Endodermal cell (in vitro differentiated cells): ENCODE results near the gene SPINK4. TPM values are rescaled to one million over a fixed set of nuclear protein-coding genes. Genes with fewer than 3 reads are reported as not detected.

Experiments
- DNase-seq: peaks from one replicate; pipeline ENCODE4 v3.0.0-alpha.2; 2017
- H3K27ac ChIP-seq: 2 replicates; pipeline ENCODE4 v1.5.1; 2013; ENCODE audit warnings: mild to moderate bottlenecking, low read depth, low read length, moderate library complexity
- H3K27me3 ChIP-seq: 2 replicates; pipeline ENCODE4 v1.6.1; 2013; ENCODE audit warnings: mild to moderate bottlenecking, low read length, moderate library complexity; ENCODE audit not compliant: insufficient read depth, control insufficient read depth, poor library complexity, severe bottlenecking
- H3K36me3 ChIP-seq: 2 replicates; pipeline ENCODE4 v1.7.0; 2013; ENCODE audit warnings: mild to moderate bottlenecking, low read length, moderate library complexity; ENCODE audit not compliant: control insufficient read depth, insufficient read depth
- H3K4me1 ChIP-seq: one replicate; pipeline ENCODE4 v1.7.0; 2013; ENCODE audit warnings: low read length; ENCODE audit not compliant: control insufficient read depth, insufficient read depth
- H3K4me3 ChIP-seq: 2 replicates; pipeline ENCODE4 v1.5.1; 2013; ENCODE audit warnings: mild to moderate bottlenecking, low read length, moderate library complexity
- H3K9ac ChIP-seq: 2 replicates; pipeline ENCODE4 v1.6.1; 2013; ENCODE audit warnings: mild to moderate bottlenecking, low read length, moderate library complexity; ENCODE audit not compliant: poor library complexity, severe bottlenecking; ENCODE audit errors: extremely low read depth
- H3K9me3 ChIP-seq: 2 replicates; pipeline ENCODE4 v1.6.1; 2013; ENCODE audit warnings: mild to moderate bottlenecking, low read length, moderate library complexity; ENCODE audit not compliant: control insufficient read depth
- H3K27ac Mint-ChIP-seq: 2 replicates; pipeline ENCODE4 v1.8.0; 2020; ENCODE audit warnings: mixed read lengths
- H3K27me3 Mint-ChIP-seq: 2 replicates; pipeline ENCODE4 v1.8.0; 2021; ENCODE audit warnings: mild to moderate bottlenecking, mixed read lengths; ENCODE audit not compliant: insufficient read depth
- H3K36me3 Mint-ChIP-seq: 2 replicates; pipeline ENCODE4 v1.8.0; 2020; ENCODE audit warnings: low read depth, mixed read lengths
- H3K4me1 Mint-ChIP-seq: 2 replicates; pipeline ENCODE4 v1.8.0; 2020; ENCODE audit warnings: mixed read lengths
- H3K4me3 Mint-ChIP-seq: 2 replicates; pipeline ENCODE4 v1.8.0; 2020; ENCODE audit warnings: mild to moderate bottlenecking, moderate library complexity, mixed read lengths
- H3K9me3 Mint-ChIP-seq: 2 replicates; pipeline ENCODE4 v1.8.0; 2020; ENCODE audit warnings: mild to moderate bottlenecking, mixed read lengths
- CTCF ChIP-seq: fragments of 200-600 bp; sonication (generic); conservative IDR thresholded peaks from 2 replicates; pipeline ENCODE4 v1.5.0; 2021; ENCODE audit warnings: antibody characterized with exemption, mild to moderate bottlenecking
- WGBS, 2 experiments: methylation state at CpG; one replicate each; pipeline versions ENCODE4 v1.1.5 to v1.1.7; 2013; ENCODE audit warnings: missing lambda C conversion rate in 2 of 2, mixed read lengths in 1 of 2; ENCODE audit not compliant: insufficient coverage in 1 of 2, insufficient read length in 1 of 2; 5-methylcytosine and 5-hydroxymethylcytosine counted together
- total RNA-seq, 2 donors: library from RNA; stranded (reverse); fragmentation: NEBNext Ultra II Directional in 1 of 2; extraction: Animal tissue kit (Norgen Biotek cat#: 25700) in 1 of 2; gene quantifications; 2 replicates in 1 of 2; 3 replicates in 1 of 2; pipeline ENCODE4 v1.2.1, GENCODE V29; 2021

Gene SPINK4
- total RNA-seq, 2 donors from 2014 or later = 1.3 to 1.4 TPM

- peaks cover 64% of the 10 kb centered on the region for H3K36me3 Mint-ChIP-seq
- no peak overlapping the region for H3K27ac Mint-ChIP-seq
- no peak overlapping the region for H3K4me3 Mint-ChIP-seq
- Histone ChIP-seq H3K27me3 (no peaks in the 10 kb centered on the region), H3K36me3 (peaks cover 76% of the 10 kb centered on the region), H3K27ac (no peak overlapping the region), H3K9me3 (no peaks in the 10 kb centered on the region), H3K4me3 (no peak overlapping the region), H3K4me1 (no peaks in the 10 kb centered on the region), H3K9ac (no peak overlapping the region)
- TF ChIP-seq CTCF = no peak
- 97% methylated on average over 3 of the region's 3 CpGs; no CpG with 5 or more reads in 1 of the 2 experiments for WGBS, 2 experiments
- H3K4me1 Mint-ChIP-seq = no peaks in the 10 kb centered on the region
- no peaks in the 10 kb centered on the region for H3K9me3 Mint-ChIP-seq
- DNase-seq = no peak
- H3K27me3 Mint-ChIP-seq = no peaks in the 10 kb centered on the region
Observed at GRCh38 chr9:33273266-33273971, 33.5 kb downstream of the SPINK4 start.

GRCh38 chr9:33273972-33274328 lies 34.0 kb downstream of the SPINK4 start:
- Mint-ChIP-seq H3K27ac (no peak overlapping the region), H3K4me1 (no peaks in the 10 kb centered on the region), H3K36me3 (peaks cover 66% of the 10 kb centered on the region), H3K9me3 (no peaks in the 10 kb centered on the region), H3K4me3 (no peak overlapping the region), H3K27me3 (no peaks in the 10 kb centered on the region)
- H3K36me3 ChIP-seq = peaks cover 76% of the 10 kb centered on the region
- no peaks in the 10 kb centered on the region for H3K27me3 ChIP-seq
- WGBS, 2 experiments = 95 to 100% methylated on average over 1 to 2 of the region's 2 CpGs
- no peak overlapping the region for H3K4me3 ChIP-seq
- DNase-seq = no peak
- TF ChIP-seq CTCF = no peak
- no peaks in the 10 kb centered on the region for H3K9me3 ChIP-seq
- H3K4me1 ChIP-seq = no peaks in the 10 kb centered on the region
- no peak overlapping the region for H3K27ac ChIP-seq
- H3K9ac ChIP-seq = no peak overlapping the region

- no peak for TF ChIP-seq CTCF
- no peak for DNase-seq
- H3K9ac ChIP-seq = no peak overlapping the region
- Mint-ChIP-seq H3K27ac (no peak overlapping the region), H3K36me3 (peaks cover 59% of the 10 kb centered on the region), H3K4me1 (no peaks in the 10 kb centered on the region), H3K4me3 (no peak overlapping the region), H3K9me3 (no peaks in the 10 kb centered on the region), H3K27me3 (no peaks in the 10 kb centered on the region)
- H3K27me3 ChIP-seq = no peaks in the 10 kb centered on the region
- 94 to 96% methylated on average over 4 of the region's 4 CpGs for WGBS, 2 experiments
- H3K27ac ChIP-seq = no peak overlapping the region
- H3K4me1 ChIP-seq = no peaks in the 10 kb centered on the region
- no peaks in the 10 kb centered on the region for H3K9me3 ChIP-seq
- peaks cover 85% of the 10 kb centered on the region for H3K36me3 ChIP-seq
- H3K4me3 ChIP-seq = no peak overlapping the region
Observed at GRCh38 chr9:33277484-33277883, 37.5 kb downstream of the SPINK4 start.
